HEK293 (cell line): ENCODE results near the gene FAM89B.
"Not testable (repeated sequence)": the region's sequence is repeated elsewhere in the genome, so short reads cannot be mapped to it uniquely, and the experiment has no call there.

Source experiments
- CTCF ChIA-PET: fragments of 350-600 bp; formaldehyde crosslinking; extraction: SDS; loops from one replicate; lab custom pipeline; 2021; ENCODE audit warnings: antibody characterized with exemption; lab: Yijun Ruan, JAX
- POLR2A ChIA-PET: fragments of 300-600 bp; formaldehyde crosslinking; extraction: SDS; loops from one replicate; lab custom pipeline; 2020; ENCODE audit warnings: antibody characterized with exemption, inconsistent platforms; lab: Yijun Ruan, JAX
- H3K27ac ChIP-seq: fragments of 200-500 bp; sonication (Bioruptor generic); 2 replicates; pipeline ENCODE4 v1.5.1; 2014; ENCODE audit warnings: low read depth, low read length, control low read depth, inconsistent platforms; ENCODE audit errors: extremely low read depth
- H3K36me3 ChIP-seq, 2 experiments: fragments of 200-500 bp in 1 of 2; sonication (Bioruptor generic) in 1 of 2; 1 replicate in 1 of 2; 2 replicates in 1 of 2; pipeline ENCODE4 v1.5.1; 2014 to 2017; ENCODE audit warnings: inconsistent platforms in 2 of 2, low read length in 2 of 2; ENCODE audit not compliant: control insufficient read depth in 2 of 2, insufficient read depth in 1 of 2
- H3K4me1 ChIP-seq: fragments of 200-500 bp; sonication (Bioruptor generic); 2 replicates; pipeline ENCODE4 v1.5.1; 2014; ENCODE audit warnings: mild to moderate bottlenecking, low read length, inconsistent platforms; ENCODE audit not compliant: control insufficient read depth, insufficient read depth
- H3K4me3 ChIP-seq: 2 replicates; pipeline ENCODE4 v1.5.1; 2011; ENCODE audit warnings: low read depth, mild to moderate bottlenecking, control low read depth, low read length, moderate library complexity
- H3K9me3 ChIP-seq: fragments of 200-500 bp; sonication (Bioruptor generic); 2 replicates; pipeline ENCODE4 v1.5.1; 2014; ENCODE audit warnings: low read depth, low read length, inconsistent platforms; ENCODE audit not compliant: control insufficient read depth, insufficient read depth
- BCL6B ChIP-seq: fragments of 450-650 bp; formaldehyde crosslinking; IDR thresholded peaks from 2 replicates; pipeline ENCODE4 v1.5.1; 2017; ENCODE audit warnings: missing biosample characterization, missing genetic modification characterization
- FEZF1 ChIP-seq: fragments of 450-650 bp; formaldehyde crosslinking; IDR thresholded peaks from 2 replicates; pipeline ENCODE4 v1.5.1; 2016; ENCODE audit warnings: missing biosample characterization, missing genetic modification characterization
- KLF10 ChIP-seq: fragments of 450-650 bp; IDR thresholded peaks from 2 replicates; pipeline ENCODE4 v1.5.1; 2018; ENCODE audit warnings: missing biosample characterization, mild to moderate bottlenecking, missing genetic modification characterization
- KLF8 ChIP-seq: fragments of 450-650 bp; formaldehyde crosslinking; IDR thresholded peaks from 2 replicates; pipeline ENCODE4 v1.5.1; 2016; ENCODE audit warnings: missing biosample characterization, missing genetic modification characterization
- KLF9 ChIP-seq: fragments of 450-650 bp; formaldehyde crosslinking; IDR thresholded peaks from 2 replicates; pipeline ENCODE4 v1.5.1; 2016; ENCODE audit warnings: missing biosample characterization, missing genetic modification characterization, low read depth
- PATZ1 ChIP-seq: fragments of 450-650 bp; formaldehyde crosslinking; IDR thresholded peaks from 2 replicates; pipeline ENCODE4 v1.5.1; 2016; ENCODE audit warnings: missing biosample characterization, missing genetic modification characterization
- SP2 ChIP-seq: fragments of 450-650 bp; formaldehyde crosslinking; IDR thresholded peaks from 2 replicates; pipeline ENCODE4 v1.5.1; 2016; ENCODE audit warnings: missing biosample characterization, missing genetic modification characterization
- SP3 ChIP-seq: fragments of 450-650 bp; formaldehyde crosslinking; IDR thresholded peaks from 2 replicates; pipeline ENCODE4 v1.5.1; 2016; ENCODE audit warnings: missing biosample characterization, missing genetic modification characterization
- SP7 ChIP-seq: fragments of 450-650 bp; formaldehyde crosslinking; IDR thresholded peaks from 2 replicates; pipeline ENCODE4 v1.5.1; 2016; ENCODE audit warnings: missing biosample characterization, missing genetic modification characterization
- ZBTB26 ChIP-seq: fragments of 450-650 bp; formaldehyde crosslinking; optimal IDR thresholded peaks from 2 replicates; pipeline ENCODE3; 2016; ENCODE audit warnings: missing biosample characterization, mild to moderate bottlenecking, missing genetic modification characterization
- ZBTB8A ChIP-seq: fragments of 450-650 bp; formaldehyde crosslinking; IDR thresholded peaks from 2 replicates; pipeline ENCODE4 v1.5.1; 2016; ENCODE audit warnings: missing biosample characterization, missing genetic modification characterization
- ZFHX2 ChIP-seq: fragments of 450-650 bp; formaldehyde crosslinking; conservative IDR thresholded peaks from 2 replicates; pipeline ENCODE4 v1.5.1; 2016; ENCODE audit warnings: missing biosample characterization, missing genetic modification characterization
- ZFP69B ChIP-seq: fragments of 450-650 bp; formaldehyde crosslinking; IDR thresholded peaks from 2 replicates; pipeline ENCODE4 v1.5.1; 2016; ENCODE audit warnings: missing biosample characterization, missing genetic modification characterization
- ZNF24 ChIP-seq: fragments of 450-650 bp; formaldehyde crosslinking; IDR thresholded peaks from 2 replicates; pipeline ENCODE4 v1.5.1; 2016; ENCODE audit warnings: missing biosample characterization, missing genetic modification characterization
- ZNF302 ChIP-seq: fragments of 450-650 bp; formaldehyde crosslinking; IDR thresholded peaks from 2 replicates; pipeline ENCODE4 v1.5.1; 2016; ENCODE audit warnings: missing biosample characterization, missing genetic modification characterization, low read depth
- ZNF692 ChIP-seq: fragments of 450-650 bp; formaldehyde crosslinking; IDR thresholded peaks from 2 replicates; pipeline ENCODE4 v1.5.1; 2016; ENCODE audit warnings: missing biosample characterization, missing genetic modification characterization
- TF ChIP-seq, protein P1 (sequence below): fragments of 450-650 bp; formaldehyde crosslinking; IDR thresholded peaks from 2 replicates; pipeline ENCODE4 v1.5.1; 2017; ENCODE audit warnings: missing biosample characterization, missing genetic modification characterization

Gene FAM89B

DNA sequence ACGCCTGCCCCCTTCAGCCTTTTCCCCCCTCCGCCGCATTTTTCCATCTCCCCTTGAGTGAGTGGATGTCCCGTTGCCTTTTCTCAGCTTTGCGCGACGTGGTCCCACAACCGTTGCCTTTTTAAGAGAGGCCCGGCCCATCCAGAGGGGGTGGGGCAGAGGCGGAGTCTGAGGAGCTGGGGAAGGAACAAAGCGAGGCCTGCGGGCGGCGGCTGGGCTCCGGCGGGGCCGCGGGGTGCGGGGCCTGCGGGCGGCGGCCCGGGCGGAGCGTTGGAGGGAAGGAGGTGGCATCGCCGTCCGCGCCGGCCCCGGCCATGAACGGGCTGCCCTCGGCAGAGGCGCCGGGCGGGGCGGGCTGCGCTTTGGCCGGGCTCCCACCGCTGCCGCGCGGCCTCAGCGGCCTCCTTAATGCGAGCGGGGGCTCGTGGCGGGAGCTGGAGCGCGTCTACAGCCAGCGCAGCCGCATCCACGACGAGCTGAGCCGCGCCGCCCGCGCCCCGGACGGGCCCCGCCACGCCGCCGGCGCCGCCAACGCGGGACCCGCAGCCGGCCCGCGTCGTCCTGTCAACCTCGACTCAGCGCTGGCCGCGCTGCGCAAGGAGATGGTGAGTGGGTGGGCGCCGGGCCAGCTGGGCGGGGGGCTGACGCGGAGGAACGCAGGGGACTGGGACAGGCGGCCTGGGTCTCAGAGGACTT, at the start of gene FAM89B:
Gene FAM89B, plus strand, starts transcription at position 183 of the 696 bp plus-strand sequence. Its CDS starts 132 bp downstream, at position 315.
- TF ChIP-seq FEZF1 (tag by site-specific recombination) = 0 out of 2 replicates have a peak, but pooled peaks have one; percentile 13
- TF ChIP-seq ZBTB26 = peak; percentile 14
- peak; percentile 100 for TF ChIP-seq ZNF692 (tag by site-specific recombination)
- TF ChIP-seq ZBTB8A (tag by site-specific recombination) = peak; percentile 46; the same call in 1 of the 2 replicates
- TF ChIP-seq KLF9 (tag by site-specific recombination) = peak; percentile 75; the same call in 1 of the 2 replicates
- TF ChIP-seq, protein P1, sequence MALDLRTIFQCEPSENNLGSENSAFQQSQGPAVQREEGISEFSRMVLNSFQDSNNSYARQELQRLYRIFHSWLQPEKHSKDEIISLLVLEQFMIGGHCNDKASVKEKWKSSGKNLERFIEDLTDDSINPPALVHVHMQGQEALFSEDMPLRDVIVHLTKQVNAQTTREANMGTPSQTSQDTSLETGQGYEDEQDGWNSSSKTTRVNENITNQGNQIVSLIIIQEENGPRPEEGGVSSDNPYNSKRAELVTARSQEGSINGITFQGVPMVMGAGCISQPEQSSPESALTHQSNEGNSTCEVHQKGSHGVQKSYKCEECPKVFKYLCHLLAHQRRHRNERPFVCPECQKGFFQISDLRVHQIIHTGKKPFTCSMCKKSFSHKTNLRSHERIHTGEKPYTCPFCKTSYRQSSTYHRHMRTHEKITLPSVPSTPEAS (tag by site-specific recombination) = no peak
- peak; percentile 100 for TF ChIP-seq ZFP69B (tag by site-specific recombination)
- TF ChIP-seq PATZ1 (tag by site-specific recombination) = 0 out of 2 replicates have a peak, but pooled peaks have one; percentile 22
- TF ChIP-seq BCL6B (tag by site-specific recombination) = no peak
- TF ChIP-seq ZNF302 (tag by site-specific recombination) = no peak
- 0 out of 2 replicates have a peak, but pooled peaks have one; percentile 17 for TF ChIP-seq SP7
- 0 out of 2 replicates have a peak, but pooled peaks have one; percentile 16 for TF ChIP-seq ZFHX2 (tag by site-specific recombination)
- peak; percentile 38; the same call in 1 of the 2 replicates for TF ChIP-seq SP2 (tag by site-specific recombination)
- peak; percentile 78; the same call in 1 of the 2 replicates for TF ChIP-seq KLF10 (tag by site-specific recombination)
- TF ChIP-seq ZNF24 (tag by site-specific recombination) = no peak
- TF ChIP-seq SP3 (tag by site-specific recombination) = peak; percentile 72
- no peak for TF ChIP-seq KLF8 (tag by site-specific recombination)
- Histone ChIP-seq H3K27ac (peak within 1 kb of the TSS; percentile 83; the same call in 1 of the 2 replicates), H3K9me3 (no peaks in the 10 kb centered on the region), H3K36me3 (peaks cover 0 to 17% of the 10 kb centered on the region in 2 experiments; a peak in 1 of 3 replicates), H3K4me1 (peaks cover 17% of the 10 kb centered on the region; the same call in 1 of the 2 replicates), H3K4me3 (peak within 1 kb of the TSS; percentile 74)
- POLR2A ChIA-PET = interaction anchor here (0.5 to 4.2 kb wide), 22 partner anchors 11 to 320 kb away, joined by 3 to 39 read pairs (median 4); partner anchors contain the start of genes DPF2, KAT5, LTBP3 and MALAT1
- CTCF ChIA-PET = interaction anchor here (0.6 to 5.6 kb wide), 20 partner anchors 10 to 437 kb away, joined by 3 to 133 read pairs (median 4); partner anchors contain the start of genes KAT5 and LTBP3

DNA sequence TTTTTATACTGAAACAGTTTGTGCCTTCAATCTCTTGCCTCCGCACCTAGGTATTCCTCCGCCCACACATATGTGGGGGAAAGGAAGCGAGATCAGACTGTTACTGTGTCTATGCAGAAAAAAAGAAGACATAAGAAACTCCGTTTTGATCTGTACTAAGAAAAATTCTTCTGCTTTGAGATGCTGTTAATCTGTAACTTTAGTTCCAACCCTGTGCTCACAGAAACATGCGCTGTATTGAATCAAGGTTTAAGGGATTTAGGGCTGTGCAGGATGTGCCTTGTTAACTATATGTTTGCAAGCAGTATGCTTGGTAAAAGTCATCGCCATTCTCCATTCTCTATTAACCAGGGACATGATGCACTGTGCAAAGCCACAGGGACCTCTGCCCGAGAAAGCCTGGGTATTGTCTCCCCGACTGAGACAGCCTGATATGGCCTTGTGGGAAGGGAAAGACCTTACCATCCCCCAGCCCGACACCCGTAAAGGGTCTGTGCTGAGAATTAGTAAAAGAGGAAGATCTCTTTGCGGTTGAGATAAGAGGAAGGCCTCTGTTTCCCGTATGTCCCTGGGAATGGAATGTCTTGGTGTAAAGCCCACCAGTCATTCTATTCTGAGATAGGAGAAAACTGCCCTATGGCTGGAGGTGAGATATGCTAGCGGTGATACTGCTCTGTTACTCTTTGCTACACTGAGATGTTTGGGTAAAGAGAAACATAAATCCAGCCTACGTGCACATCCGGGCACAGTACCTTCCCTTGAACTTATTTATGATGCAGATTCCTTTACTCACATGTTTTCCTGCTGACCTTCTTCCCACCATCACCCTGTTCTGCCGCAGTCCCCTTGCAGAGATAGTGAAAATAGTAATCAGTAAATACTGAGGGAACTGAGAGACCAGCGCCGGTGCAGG, 49.4 kb upstream of the FAM89B start:
- CTCF ChIA-PET, H3K4me1 ChIP-seq, H3K9me3 ChIP-seq, H3K4me3 ChIP-seq, H3K27ac ChIP-seq, POLR2A ChIA-PET: not testable (repeated sequence)
- H3K36me3 ChIP-seq = peaks cover 0 to 21% of the 10 kb centered on the region in 2 experiments; a peak in 1 of 3 replicates
